ENCODE results near the gene CDC27.
"Not testable (repeated sequence)": the region's sequence is repeated elsewhere in the genome, so short reads cannot be mapped to it uniquely, and the experiment has no call there.

Gene CDC27

DNA sequence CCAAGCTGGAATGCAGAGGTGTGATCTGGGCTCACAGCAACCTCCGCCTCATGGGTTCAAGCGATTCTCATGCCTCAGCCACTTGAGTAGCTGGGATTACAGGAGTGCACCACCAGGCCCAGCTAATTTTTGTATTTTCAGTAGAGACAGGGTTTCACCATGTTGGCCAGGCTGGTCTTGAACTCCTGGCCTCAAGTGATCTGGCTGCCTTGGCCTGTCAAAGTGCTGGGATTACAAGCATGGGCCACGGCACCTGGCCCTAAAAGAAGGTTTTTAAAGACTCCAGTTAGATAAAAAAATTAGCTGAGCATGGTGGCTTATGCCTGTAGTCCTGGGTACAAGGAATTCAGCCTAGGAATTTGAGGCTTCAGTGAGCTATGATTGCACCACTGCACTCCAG lies 62.3 kb downstream of the CDC27 start:
- not testable (repeated sequence) for DNase-seq

DNA sequence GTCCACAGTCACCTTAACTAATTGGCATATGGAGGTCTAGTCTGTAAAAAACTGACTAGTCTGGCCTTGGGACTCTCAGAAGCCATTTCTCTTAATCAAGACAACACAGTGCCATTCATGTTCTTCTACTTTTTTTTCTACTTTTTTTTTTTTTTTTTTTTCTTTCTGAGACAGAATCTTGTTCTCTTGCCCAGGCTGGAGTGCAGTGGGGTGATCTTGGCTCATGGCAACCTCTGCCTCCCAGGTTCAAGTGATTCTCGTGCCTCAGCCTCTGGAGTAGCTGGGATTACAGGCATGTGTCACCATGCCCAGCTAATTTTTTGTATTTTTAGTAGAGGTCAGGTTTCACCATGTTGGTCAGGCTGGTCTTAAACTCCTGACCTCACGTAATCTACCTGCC lies 65.8 kb downstream of the CDC27 start:
- not testable (repeated sequence) for DNase-seq

DNA sequence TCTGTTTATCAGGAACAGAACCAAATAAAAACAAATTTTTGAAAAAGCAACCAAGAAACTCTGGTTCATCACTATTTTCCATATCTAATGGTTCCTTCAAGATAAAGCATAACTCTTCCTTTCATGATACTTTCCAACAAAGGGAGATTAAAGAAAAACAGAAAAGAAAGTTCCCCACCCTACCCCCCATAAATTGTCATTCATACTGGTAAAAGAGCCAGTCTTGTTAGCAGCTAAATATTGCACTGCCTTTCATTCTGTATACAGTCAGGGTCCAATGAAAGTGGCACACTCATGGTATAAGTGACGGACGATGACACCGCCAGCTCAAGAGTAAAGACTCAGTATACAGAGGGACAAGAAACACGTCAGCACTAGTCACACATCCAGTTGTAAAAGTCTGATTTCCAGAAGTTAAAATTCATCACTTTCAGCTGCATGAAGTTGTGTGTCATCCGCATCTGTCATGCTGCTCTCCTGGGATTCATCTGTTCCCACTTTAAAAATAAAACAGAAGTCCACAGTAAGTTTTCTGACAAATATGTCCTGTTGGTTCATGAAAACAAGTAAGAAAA lies 68.5 kb downstream of the CDC27 start:
- DNase-seq = no peak

DNA sequence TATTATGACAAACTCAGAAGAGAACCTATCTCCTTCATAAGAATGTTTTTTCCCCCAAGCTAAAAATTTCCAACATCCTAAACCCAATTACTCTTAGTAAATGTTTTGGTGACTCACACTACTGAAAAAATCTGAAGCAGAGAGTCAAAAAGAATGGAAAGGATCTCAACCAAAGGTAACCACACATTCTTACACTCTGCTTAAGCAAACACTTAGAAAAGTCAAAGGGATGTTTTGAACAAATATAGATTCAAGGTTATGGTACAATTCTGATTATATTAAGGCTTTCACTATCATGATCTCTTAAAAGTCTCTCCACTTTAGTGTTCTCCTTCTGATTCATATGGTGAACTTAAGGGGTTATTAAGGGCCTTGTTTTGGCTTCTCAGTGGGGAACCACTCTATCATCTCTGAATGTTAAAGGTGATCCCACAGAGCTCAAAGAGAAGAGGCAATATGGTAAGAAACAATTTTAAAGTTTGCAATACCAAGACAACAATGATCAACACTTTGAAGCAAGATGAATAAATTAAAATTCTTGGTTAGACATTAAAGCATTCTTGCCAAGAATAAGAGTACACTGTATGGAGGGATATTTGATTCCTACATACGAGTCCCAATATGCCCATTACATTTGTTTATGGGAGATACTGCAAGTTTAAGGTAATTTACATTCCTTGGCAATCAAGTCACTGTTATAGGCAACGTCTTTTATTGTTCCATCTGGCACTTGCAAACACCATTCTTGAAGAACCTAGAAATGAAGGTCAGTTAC lies 69.2 kb downstream of the CDC27 start:
- no peak for DNase-seq

DNA sequence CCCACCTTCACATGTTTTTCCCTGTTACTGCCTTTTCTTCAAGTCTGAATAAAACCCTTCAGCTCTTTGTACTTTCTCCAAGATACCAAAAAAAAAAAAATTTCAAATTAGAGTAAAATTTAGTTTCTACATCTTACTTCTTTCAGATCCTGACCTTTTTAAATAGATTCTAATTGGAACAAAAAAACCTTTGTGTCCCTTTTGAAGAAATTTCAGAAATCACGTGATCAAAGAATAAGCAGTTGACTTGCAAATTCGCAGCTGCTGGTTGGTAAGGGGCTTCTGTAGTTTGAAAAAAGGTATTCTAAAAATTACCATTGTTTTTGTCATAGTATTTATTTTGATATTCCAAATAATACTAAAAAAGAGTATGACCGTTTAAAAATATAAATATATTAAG lies 71.7 kb downstream of the CDC27 start:
- DNase-seq = no peak

DNA sequence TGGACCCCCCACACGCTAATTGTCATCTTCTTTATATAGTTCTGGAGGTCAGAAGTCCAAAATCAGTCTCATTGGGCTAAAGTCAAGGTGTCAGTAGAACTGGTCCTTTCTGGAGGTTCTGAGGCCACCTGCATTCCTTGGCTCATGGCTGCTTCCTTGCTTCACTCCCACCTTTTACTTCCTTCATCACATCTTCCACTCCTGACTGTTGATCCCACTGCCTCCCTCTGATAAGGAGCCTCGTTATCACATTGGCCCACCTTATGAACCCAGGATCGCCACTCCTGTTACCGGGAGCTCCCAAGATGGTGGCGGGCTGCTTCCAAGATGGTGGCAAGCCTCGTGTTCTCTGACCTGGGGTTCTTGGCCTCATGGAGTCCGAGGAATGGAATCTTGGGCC lies 83.0 kb downstream of the CDC27 start:
- DNase-seq = no peak

DNA sequence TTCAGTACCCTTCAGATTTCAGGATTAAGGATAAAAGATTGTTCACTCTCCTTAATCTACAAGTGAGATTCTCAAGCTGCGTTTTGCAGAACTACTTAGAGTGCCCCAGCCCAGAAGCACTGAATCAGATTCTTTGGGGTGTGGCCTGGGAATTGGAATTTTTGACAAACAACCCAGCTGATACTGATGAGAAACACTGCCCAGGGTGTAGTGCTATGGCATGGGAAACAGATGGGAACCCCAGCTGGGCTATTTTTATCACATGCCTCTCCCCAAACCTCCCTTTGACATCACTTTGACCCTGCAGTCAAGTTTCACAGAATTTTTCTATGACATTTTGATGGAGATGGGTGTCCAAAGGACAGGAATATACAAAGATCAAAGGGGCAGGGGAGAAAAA lies 83.8 kb downstream of the CDC27 start:
- DNase-seq = not testable (repeated sequence)

DNA sequence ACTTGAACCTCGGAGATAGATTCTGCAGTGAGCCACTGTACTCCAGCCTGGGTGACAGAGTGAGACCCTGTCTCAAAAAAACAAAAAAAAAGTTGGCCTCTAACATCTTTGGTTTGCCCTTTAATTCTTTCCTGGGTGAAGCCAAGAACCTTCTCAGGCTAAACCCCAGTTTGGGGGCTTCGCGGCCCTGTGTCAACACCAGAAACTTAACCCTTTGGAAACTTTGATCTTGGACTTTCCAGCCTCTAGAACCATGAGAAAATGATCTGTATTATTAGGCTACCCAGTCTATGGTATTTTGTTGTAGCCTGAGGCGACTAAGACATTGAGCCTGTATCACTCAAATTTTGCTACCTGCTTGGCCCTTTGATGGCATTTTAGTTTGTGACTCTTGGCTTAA lies 86.2 kb downstream of the CDC27 start:
- DNase-seq = no peak

DNA sequence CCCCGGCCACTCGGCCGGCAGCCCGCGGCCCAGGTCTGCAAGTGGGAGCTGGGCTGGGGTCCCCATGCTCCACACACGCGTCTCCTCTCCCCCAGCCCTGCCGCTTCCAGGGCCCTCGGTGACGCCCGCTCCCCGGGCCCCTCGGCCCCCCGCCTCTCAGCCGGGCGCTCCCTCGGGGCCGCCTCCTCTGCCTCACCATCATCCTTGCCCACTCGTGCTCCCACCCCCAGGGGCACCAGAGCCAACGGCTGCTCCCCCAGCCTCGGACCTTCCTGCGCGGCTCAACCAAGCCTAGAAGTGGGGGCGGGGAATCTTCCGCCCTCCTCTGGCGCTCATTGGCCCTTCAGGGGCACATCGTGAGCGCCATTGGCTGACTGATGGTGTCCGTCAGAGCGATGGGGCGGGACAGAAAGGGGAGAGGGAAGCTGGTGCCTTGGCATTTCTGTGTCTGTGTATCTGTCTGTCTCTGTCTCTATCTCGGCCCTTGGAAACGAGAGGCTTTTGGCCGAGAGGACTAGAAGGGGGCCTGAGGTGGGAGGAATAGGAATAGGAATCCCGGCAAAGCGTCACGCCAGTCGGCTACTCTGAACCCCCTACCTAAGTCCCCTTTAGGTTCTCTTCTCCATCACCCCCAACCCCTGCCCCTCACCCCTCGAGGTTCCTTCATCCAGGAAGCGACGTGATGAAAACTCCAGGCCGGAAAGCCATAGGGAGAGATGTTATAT lies 88.9 kb downstream of the CDC27 start:
- peak; percentile 89 for DNase-seq

DNA sequence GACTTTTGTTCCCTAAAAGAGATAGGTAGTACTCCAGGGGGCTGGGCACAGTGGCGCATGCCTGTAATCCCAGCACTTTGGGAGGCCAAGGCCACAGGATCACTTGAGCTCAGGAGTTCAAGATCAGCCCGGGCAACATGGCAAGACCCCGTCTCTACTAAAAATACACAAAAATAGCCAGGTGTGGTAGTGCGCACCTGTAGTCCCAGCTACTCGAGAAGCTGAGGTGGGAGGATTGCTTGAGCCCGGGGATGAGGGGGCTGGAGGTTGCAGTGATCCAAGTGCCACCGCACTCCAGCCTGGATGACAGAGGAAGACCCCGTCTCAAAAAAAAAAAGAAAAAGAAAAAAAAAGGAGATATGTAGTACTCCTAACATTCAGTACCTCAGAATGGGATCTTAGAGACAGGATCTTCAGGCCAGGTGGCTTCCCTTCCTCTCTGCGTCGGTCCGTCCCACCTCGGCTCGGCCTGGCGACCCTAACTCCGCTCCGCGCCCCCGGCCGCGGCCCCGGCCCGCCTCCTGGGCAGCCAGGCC lies 89.6 kb downstream of the CDC27 start:
- DNase-seq = no peak

DNA sequence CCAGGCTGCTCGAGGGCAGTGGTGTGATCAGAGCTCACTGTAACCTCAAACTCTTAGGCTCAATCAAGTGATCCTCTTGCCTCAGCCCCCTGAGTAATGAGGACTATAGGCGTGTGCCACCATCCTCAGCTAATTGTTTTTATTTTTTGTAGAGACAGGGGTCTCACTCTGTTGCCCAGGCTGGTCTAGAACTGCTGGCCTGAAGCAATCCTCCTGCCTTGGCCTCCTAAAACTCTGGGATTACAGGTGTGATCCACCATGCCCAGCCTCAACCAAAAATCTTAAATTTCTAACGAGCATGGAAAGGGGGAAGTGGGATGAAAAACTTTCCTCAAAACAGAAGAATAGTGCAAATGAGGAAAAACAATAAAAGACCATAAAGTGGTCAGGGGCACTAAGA lies 92.8 kb downstream of the CDC27 start:
- DNase-seq = no peak

DNA sequence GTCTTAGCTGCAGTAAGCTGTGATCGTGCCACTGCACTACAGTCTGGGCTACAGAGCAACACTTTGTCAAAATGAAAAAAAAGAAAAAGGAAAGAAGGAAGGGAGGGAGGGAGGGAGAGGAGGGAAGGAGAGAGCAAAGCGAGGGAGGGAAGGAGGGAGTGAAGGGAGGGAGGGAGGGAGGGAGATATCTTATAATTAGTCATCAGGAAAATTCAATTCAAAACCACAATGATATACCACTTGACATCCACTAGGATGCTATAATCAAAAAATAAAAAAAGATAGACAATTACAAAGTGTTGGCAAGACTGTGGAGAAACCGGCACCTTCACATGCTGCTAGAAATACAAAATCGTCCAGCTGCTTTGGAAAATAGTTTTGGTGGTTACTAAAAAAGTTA lies 93.8 kb downstream of the CDC27 start:
- no peak for DNase-seq

DNA sequence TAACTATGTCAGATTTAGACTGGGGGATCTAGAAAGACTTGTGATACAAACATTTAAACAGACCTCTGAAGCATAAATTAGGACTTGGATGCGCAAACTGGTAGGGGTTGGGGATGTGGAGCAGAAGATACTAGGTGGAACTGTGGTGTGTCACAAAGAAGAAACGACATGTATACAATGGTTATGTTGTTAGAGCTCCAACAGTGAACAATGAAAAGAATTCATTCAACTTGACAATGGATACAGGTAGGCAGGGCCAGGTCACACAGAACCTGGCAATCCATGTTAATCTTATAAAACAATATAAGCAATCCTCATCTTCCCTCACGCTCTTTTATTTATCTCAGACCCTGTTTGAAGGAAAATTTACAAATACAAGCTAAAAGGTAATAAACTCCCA lies 102.0 kb downstream of the CDC27 start:
- no peak for DNase-seq

DNA sequence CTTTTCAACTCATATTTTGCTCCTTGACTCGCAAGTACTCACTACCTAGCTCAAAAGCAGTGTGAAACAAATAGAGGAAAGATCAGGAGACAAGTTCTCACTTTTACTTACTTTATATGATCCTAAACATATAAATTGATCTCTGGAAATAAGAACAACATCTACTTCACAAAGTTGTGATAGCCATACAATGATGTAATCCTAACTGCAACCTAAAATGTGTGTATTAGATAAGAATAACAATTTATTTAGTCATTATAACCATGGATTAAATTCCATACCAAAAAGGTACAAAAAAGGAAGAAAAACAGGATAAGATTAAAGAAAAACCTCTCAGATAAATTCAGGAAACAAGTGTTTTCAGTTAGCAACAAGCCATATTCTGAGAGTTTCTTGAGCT lies 103.4 kb downstream of the CDC27 start:
- no peak for DNase-seq

DNA sequence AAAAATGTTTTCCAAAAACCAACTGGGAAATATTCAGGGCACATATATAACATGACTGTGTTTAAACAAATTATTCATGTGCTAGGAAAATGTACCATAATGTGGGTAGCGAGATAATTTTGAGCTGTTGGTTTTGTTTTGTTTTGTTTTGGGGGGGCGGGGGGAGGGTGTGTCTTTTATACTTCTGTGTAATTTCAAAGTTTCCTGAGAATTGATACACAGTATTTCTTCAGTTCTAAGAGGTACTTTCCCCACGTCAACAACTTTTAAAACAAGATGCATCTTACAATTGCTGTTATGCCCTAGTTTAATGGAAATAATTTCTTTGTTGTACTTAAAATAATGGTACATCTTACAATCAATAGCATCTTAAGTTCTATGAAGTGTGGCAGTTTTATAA lies 110.3 kb downstream of the CDC27 start:
- no peak for DNase-seq

DNA sequence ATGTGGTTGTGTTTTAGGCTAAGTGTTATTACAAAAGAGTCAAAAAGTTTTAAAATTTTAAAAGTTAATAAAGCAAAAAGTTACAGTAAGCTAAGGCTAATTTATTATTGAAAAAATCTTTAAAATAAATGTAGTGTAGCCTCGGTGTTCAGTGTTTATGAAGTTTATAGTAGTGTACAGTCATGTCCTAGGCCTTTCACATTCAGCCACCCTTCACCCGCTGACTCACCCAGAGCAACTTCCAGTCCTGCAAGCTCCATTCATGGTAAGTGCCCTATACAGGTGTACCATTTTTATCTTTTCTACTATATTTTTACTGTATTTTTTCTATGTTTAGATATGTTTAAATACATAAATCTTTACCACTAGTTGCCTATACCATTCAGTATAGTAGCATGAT lies 111.5 kb downstream of the CDC27 start:
- DNase-seq = no peak

DNA sequence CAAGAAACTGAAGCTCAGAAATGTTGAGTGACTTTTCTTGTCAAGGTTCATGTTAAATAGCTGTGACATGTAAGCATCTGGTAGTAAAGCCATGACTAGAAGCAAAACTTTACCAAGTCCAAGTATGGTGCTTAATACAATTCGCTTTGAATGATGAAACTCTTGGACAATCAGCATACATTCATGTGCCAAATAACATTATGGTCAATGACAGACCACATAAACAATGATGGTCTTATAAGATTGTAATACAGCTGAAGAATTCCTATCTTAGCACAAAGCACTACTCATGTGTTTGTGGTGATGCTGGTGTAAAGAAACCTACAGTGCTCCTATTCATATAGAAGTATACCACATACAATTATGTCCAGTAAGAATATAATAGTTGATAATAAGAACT lies 112.9 kb downstream of the CDC27 start:
- no peak for DNase-seq

DNA sequence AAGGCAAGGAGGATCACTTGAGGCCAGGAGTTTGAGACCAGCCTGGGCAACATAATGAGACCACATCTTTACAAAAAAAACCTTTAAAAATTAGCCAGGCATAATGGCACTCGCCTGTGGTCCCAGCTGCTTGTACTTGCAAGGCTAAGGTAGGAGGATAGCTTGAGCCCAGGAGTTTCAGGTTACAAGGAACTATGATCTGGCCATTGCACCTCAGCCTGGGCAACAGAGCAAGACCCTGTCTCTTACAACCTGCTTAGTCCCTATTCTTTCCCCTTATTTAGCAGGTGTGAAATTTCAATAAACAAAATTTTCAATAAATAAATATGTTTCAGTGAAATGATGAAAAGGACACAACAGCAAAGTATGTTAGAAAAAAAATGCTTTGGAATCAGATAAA lies 114.7 kb downstream of the CDC27 start:
- not testable (repeated sequence) for DNase-seq

DNA sequence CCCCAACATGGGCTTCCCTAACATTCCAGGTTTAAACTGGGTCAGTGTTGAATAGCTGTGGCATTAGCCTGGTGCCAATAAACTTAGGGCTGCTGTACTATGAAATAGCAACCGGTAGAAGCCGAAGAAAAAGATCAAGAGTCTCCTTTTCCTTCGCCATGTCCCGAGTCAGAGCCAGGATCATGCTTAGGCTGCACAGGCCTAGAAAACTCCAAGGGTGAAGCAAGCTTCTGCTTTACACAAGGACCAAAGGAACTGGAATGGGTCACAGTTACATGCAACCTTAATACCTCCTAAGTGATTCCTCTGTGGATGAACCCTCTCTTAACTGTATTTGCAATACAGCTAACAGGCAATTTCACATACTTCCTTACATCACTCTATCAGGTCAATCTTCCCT lies 115.5 kb downstream of the CDC27 start:
- DNase-seq = not testable (repeated sequence)

DNA sequence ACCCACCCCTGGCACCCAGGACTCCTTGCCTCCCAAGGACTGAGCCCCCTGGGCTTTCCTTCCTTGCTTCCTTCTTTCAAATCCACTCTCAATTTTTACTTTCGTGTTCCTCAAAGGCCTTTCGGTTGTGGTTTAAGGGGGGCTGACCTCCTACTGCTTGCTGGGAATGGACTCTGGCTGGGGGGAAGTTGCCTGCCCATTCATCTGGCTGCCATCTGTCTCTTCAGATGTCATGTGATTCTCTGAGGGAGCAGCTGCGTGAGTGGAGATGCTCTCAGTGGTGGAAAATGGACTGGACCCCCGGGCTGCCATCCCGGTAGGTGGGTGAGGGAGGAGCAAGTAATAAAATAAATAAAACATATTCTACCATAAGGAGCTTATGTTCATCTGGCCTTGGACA lies 116.2 kb downstream of the CDC27 start:
- DNase-seq = no peak

DNA sequence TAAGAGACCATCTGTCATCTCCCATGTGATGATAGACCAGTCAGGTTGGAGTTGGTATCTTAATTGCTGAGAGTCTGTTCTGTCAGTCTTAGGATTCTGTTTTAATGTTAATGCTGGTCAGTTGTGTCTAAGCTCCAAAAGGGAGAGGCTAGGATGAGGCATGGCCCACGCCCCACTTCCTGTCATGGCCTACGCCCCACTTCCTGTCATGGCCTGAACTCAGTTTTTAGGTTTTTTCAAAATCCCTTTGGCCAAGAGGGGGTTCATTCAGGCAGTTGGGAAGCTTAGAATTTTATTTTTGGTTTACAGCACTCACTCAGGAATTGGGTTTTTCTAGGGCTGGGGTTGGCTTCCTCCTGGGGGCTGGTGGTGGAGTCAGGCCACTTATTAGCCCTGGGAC lies 117.9 kb downstream of the CDC27 start:
- DNase-seq = not testable (repeated sequence)

DNA sequence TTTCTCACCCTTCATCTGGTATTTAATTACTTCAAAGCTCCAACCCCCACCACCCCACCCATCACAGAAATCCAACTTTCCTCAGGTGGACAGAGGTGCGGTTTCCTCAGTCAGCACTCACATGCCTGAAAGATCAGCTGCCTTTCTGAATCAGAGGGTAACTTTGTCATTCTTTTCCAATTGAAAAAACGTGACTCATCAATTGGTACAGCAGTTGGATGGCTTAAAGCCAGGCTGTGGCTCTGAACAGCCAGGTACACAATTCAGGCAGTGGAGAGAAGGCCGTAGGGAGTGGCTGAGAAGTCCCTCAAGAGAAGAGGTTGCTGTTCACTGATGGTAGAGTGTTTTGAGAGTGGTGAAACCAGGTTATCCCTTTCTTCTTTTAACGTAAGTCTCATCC lies 118.8 kb downstream of the CDC27 start:
- DNase-seq = not testable (repeated sequence)

Measured in CD4-positive, alpha-beta T cell treated with Interferon gamma for 1 hour (primary cell).